AML-193 (cell line): Measurements from ENCODE around the gene LIME1.
"Not testable (repeated sequence)": the region's sequence is repeated elsewhere in the genome, so short reads cannot be mapped to it uniquely, and the experiment has no call there.

ENCODE experiments used
- DNase-seq, 2 experiments: peaks; one replicate each; lab custom pipeline; 2025; lab: John Stamatoyannopoulos, UW

The LIME1 gene

DNA sequence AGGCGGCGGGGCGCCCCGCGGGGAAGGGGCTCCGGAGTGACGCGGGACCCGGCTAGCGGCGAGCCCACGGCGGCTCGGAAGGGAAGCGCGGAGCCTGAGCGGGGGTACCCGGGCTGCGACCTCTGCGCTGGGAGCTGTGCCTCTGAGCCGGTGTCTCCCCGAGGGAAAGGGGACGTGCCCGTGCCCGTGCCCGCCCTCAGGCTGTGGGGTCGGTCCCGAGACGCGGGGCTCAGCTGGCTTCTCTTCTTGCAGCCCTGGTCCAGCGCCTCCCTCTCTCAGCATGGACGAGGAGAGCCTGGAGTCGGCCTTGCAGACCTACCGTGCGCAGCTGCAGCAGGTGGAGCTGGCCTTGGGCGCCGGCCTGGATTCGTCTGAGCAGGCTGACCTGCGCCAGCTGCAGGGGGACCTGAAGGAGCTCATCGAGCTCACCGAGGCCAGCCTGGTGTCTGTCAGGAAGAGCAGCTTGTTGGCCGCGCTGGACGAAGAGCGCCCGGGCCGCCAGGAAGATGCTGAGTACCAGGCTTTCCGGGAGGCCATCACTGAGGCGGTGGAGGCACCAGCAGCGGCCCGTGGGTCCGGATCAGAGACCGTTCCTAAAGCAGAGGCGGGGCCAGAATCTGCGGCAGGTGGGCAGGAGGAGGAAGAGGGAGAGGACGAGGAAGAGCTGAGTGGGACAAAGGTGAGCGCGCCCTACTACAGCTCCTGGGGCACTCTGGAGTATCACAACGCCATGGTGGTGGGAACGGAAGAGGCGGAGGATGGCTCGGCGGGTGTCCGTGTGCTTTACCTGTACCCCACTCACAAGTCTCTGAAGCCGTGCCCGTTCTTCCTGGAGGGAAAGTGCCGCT, 27.9 kb upstream of the LIME1 start:
- DNase-seq = no peak

GRCh38 chr20:63709149-63709527, 27.3 kb upstream of the LIME1 start:
- DNase-seq = no peak

GRCh38 chr20:63711085-63711645, 25.3 kb upstream of the LIME1 start:
- no peak for DNase-seq

- DNase-seq = no peak
Measured at GRCh38 chr20:63712191-63712590, 24.3 kb upstream of the LIME1 start.

GRCh38 chr20:63714858-63715257, 21.6 kb upstream of the LIME1 start:
- DNase-seq = no peak

DNA sequence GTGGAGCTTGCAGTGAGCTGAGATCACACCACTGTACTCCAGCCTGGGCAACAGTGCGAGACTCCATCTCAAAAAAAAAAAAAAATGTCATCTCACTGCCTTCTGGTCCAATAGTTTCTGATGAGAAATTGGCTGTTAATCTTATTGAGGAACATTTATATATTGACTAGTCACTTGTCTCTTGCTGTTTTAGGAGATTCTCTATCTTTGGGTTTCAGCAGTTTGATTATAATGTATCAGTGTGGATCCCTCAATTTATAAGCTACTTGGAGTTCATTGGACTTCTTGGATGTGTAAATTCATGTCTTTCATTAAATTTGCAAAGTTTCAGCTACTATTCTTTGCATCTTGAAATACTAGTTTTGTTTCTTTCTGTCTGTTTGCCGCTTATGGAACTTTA, 17.5 kb upstream of the LIME1 start:
- DNase-seq = no peak

DNA sequence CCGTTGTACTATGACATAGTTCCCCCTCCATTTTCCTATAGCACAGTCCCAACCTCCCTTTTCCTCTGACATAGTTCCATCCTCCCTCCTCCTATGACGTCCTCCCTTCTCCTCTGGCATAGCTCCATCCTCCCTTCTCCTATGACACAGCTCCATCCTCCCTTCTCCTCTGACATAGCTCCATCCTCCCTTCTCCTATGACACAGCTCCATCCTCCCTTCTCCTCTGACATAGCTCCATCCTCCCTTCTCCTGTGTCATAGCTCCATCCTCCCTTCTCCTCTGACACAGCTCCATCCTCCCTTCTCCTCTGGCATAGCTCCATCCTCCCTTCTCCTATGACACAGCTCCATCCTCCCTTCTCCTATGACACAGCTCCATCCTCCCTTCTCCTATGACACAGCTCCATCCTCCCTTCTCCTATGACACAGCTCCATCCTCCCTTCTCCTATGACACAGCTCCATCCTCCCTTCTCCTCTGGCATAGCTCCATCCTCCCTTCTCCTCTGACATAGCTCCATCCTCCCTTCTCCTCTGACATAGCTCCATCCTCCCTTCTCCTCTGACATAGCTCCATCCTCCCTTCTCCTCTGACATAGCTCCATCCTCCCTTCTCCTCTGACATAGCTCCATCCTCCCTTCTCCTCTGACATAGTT, 13.4 kb upstream of the LIME1 start:
- not testable (repeated sequence) for DNase-seq

GRCh38 chr20:63730189-63730733, 6.2 kb upstream of the LIME1 start:
- not testable (repeated sequence) for DNase-seq

DNA sequence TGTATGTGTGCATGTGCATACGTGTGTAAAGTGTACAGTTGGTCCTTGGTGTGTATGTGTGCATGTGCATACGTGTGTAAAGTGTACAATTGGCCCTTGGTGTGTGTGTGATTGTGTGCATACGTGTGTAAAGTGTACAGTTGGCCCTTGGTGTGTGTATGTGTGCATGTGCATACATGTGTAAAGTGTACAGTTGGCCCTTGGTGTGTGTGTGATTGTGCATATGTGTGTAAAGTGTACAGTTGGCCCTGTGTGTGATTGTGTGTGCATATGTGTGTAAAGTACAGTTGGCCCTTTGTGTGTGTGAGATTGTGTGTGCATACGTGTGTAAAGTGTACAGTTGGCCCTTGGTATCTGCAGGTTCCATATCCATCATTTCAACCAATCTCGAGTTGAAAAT, 5.1 kb upstream of the LIME1 start:
- DNase-seq = no peak

DNA sequence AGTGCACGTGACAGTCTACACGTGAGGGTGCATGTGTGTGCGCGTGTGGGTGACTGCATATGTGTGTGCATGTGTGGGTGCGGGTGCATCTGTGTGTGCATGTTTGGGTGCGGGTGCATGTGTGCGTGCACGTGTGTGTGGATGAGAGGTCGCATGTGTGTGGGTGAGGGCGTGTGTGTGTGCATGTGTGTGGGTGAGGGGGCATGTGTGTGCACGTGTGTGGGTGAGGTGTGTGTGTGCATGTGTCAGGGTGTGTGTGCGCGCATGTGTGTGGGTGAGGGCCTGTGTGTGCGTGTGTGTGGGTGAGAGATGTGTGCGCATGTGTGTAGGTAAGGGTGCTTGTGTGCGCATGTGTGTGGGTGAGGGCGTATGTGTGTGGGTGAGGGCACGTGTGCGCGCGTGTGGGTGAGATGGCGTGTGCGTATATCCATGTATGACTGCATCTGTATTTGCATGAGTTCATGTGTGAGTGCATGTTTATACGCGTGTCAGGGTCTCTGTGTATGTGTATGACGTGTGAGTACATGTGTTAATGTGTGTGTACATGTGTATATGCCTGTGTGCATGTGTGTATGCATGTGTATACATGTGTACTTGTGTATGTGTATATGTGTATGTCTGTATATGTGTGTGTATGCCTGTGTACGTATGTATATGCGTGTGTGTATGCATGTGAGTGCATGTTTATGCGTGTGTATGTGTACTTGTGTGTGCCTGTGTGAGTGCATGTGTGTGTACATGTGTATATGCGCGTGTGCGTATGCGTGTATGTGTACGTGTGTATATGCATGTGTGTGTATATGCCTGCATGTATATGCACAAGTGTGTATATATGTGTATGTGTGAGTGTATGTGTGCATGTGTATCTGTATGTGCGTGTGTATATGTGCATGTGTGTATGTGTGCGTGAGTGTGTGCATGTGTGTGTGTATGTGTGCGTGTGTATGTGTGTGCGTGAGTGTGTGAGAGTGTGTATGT, 4.1 kb upstream of the LIME1 start:
- DNase-seq = no peak

GRCh38 chr20:63733117-63733516, 3.3 kb upstream of the LIME1 start:
- DNase-seq = no peak

DNA sequence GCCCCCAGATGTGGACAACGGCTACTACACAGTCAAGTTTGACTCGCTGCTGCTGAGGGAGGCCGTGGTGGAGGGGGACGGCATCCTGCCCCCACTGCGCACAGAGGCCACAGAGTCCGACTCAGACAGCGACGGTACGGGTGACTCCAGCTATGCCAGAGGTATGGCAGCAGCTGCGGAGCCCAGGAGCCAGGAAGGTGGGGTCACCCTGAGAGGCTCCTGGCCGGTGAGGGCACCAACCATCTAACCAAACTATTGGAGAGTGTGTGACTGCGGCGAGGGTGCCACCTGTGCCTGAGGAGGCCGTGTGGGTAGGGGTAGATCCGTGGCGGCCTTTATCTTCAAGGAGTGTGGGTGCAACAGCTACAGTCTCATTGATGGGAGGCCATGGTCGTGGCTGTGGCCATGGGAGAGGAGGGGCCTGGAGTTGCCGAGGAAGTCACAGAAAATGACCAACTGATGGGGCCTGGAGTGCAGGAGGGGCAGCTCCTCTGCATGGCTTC, 2.8 kb upstream of the LIME1 start:
- no peak for DNase-seq

- no peak for DNase-seq
Measured at GRCh38 chr20:63734111-63734945, 2.1 kb upstream of the LIME1 start.

DNA sequence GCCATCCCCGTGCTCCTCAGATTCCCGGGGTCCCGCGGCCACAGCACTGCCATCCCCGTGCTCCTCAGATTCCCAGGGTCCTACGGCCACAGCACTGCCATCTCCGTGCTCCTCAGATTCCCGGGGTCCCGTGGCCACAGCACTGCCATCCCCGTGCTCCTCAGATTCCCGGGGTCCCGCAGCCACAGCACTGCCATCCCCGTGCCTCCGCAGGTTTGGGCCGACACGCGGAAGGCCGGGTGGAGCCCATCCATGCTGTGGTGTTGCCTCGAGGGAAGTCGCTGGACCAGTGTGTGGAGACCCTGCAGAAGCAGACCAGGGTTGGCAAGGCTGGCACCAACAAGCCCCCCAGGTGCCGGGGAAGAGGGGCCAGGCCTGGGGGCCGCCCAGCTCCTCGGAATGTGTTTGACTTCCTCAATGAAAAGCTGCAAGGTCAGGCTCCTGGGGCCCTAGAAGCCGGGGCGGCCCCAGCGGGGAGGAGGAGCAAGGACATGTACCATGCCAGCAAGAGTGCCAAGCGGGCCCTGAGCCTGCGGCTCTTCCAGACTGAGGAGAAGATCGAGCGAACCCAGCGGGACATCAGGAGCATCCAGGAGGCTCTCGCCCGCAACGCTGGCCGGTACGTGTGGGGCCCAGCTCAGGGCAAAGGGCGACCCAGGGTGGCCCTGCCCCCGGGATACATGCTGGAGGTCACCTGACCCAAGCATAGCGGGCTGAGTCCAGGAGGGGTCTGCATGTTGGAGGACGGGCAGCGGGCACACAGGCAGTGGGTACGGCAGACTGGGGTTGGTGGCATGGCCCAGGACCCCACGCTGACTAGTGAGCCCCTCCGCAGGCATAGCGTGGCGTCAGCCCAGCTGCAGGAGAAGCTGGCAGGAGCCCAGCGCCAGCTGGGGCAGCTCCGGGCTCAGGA, 1.3 kb upstream of the LIME1 start:
- DNase-seq = no peak

GRCh38 chr20:63736893-63737694, 630 bp downstream of the LIME1 start:
- DNase-seq = no peak

DNA sequence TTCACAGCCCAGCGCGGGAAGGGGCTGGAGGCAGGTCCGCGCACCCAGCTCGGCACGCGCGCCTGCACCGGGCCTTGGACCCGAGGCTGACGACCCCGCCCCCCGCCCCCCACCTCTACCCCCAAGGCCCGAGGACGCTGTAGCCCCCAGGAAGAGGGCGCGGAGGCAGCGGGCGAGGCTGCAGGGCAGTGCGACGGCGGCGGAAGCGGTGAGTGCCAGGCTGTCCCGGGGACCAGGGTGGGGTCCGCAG, 1.2 kb downstream of the LIME1 start:
- DNase-seq = no peak

DNA sequence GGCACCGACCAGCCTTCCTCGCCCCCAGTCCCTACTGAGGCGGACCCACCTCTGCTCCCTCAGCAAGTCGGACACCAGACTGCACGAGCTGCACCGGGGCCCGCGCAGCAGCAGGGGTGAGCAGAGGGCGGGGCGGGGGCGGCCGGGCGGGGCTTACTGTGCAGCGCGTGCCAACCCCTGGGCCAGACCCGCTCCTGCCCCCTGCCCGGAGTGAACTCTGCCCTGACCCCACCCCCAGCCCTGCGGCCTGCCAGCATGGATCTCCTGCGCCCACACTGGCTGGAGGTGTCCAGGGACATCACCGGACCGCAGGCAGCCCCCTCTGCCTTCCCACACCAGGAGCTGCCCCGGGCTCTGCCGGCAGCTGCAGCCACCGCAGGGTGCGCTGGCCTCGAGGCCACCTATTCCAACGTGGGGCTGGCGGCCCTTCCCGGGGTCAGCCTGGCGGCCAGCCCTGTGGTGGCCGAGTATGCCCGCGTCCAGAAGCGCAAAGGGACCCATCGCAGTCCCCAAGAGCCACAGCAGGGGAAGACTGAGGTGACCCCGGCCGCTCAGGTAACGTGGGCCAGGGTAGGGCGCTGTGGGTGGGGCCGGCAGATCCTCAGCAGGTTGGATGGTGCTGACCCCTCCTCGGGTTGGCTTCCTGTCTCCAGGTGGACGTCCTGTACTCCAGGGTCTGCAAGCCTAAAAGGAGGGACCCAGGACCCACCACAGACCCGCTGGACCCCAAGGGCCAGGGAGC, 1.7 kb downstream of the LIME1 start:
- DNase-seq = no peak

GRCh38 chr20:63738687-63739129, 2.2 kb downstream of the LIME1 start:
- DNase-seq = no peak
